ENCODE results near the gene GOLGA6C.
"Not testable (repeated sequence)": the region's sequence is repeated elsewhere in the genome, so short reads cannot be mapped to it uniquely, and the experiment has no call there.

GOLGA6C gene

GRCh38 chr15:75319231-75319897, 61.2 kb downstream of the GOLGA6C start:
- DNase-seq: not testable (repeated sequence)
